ENCODE measurements around the gene GPNMB. TPM values are rescaled to one million over a fixed set of nuclear protein-coding genes. Genes with fewer than 3 reads are reported as not detected.
A peak's percentile ranks its signal among the peaks of the same experiment; 100 is the strongest.

The GPNMB gene
- polyA plus RNA-seq, 4 donors, result 1.6 to 27.0 (median 7.1) TPM

DNA sequence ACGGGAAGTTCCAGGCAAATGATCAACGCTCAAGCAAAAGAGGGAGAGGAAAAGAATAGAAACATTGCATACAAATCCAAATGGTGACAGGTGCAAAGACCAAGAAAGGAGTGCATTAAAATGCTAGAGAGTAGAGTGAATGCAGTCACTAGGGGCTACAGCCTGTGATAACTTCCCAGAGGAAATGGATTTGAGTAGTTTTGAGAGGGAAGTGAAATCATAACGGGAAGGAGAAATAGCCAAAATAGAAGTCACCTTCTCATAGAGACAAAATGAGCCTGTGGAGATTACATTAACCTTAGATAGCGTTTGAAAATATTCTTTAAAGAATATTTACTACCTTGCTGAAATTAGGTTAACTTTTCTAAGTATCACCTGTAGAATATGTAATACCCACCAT lies 38.3 kb upstream of the GPNMB start:
- WGBS, 3 donors, result 68 to 79% (median 77%) methylated on average over 4 of the region's 4 CpGs
- no peak overlapping the region for H3K27ac ChIP-seq (ENCODE audit: low read depth in 1 of 3, low read length in 2 of 3)
- H3K4me1 ChIP-seq (ENCODE audit: control insufficient read depth in 3 of 3, insufficient read depth in 2 of 3, low read depth in 1 of 3, low read length in 2 of 3), result peaks cover 0 to 2% (median 0%) of the 10 kb centered on the region in 3 donors
- no peaks in the 10 kb centered on the region for H3K27me3 ChIP-seq (ENCODE audit: control insufficient read depth in 3 of 3, insufficient read depth in 3 of 3, low read length in 3 of 3)
- no peaks in the 10 kb centered on the region for H3K36me3 ChIP-seq (ENCODE audit: control insufficient read depth in 3 of 3, insufficient read depth in 2 of 3, low read depth in 1 of 3, low read length in 3 of 3)
- H3K4me3 ChIP-seq (ENCODE audit: low read depth in 1 of 3, low read length in 3 of 3), result no peak overlapping the region
- no peaks in the 10 kb centered on the region for H3K9me3 ChIP-seq (ENCODE audit: control insufficient read depth in 2 of 2, insufficient read depth in 1 of 2, low read depth in 1 of 2, low read length in 1 of 2)
- no peak for DNase-seq
- no peak for FAIRE-seq

DNA sequence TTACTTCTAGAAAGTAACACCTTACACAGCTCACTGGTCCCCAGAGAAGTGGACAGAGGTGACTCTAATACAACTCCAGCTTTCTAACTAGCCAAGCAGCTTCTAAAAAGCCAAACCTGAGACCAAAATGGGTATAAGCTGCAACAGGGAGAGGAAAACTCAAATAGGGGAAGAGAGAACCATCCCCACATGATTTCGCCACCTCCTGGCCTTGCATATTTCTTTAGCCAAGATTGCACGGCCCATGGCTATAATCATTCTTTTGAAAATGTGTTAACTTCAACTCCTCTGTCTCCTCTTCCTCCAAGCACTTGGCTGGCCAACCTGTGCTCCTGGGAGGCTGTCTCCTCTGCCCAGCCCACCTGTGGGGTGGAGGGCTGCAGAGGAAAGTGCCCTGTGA lies 36.1 kb upstream of the GPNMB start:
- FAIRE-seq (no peak), DNase-seq (no peak)
- Histone ChIP-seq H3K9me3 (ENCODE audit: control insufficient read depth in 2 of 2, insufficient read depth in 1 of 2, low read depth in 1 of 2, low read length in 1 of 2) (no peaks in the 10 kb centered on the region), H3K27me3 (ENCODE audit: control insufficient read depth in 3 of 3, insufficient read depth in 3 of 3, low read length in 3 of 3) (no peaks in the 10 kb centered on the region), H3K4me1 (ENCODE audit: control insufficient read depth in 3 of 3, insufficient read depth in 2 of 3, low read depth in 1 of 3, low read length in 2 of 3) (peaks cover 0 to 2% (median 0%) of the 10 kb centered on the region in 3 donors), H3K36me3 (ENCODE audit: control insufficient read depth in 3 of 3, insufficient read depth in 2 of 3, low read depth in 1 of 3, low read length in 3 of 3) (no peaks in the 10 kb centered on the region), H3K27ac (ENCODE audit: low read depth in 1 of 3, low read length in 2 of 3) (no peak overlapping the region), H3K4me3 (ENCODE audit: low read depth in 1 of 3, low read length in 3 of 3) (no peak overlapping the region)
- WGBS, 3 donors, result 58 to 86% (median 85%) methylated on average over 2 of the region's 2 CpGs

DNA sequence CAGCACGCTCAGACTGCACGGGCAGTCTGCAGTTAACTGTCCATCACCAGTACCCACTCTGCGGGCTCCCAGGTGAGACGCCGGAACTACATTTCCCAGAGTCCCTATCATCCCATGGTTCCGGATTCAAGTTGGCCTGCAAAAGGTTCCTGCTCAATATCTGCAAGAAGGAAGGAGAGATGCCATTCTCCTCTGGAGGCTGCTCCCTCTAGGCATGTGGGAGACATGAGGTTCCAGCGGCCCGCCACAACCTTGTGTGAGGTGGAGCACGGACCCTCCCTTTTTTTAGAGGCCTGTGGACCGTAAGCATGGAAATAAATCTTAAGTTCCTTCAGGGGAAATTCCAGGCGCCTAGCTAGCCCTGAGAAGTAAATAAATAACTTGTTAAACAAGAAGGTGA lies 35.0 kb upstream of the GPNMB start:
- no peaks in the 10 kb centered on the region for H3K27me3 ChIP-seq (ENCODE audit: control insufficient read depth in 3 of 3, insufficient read depth in 3 of 3, low read length in 3 of 3)
- FAIRE-seq (no peak), DNase-seq (peak in 1 of 2 donors; percentile 32)
- H3K27ac ChIP-seq (ENCODE audit: low read depth in 1 of 3, low read length in 2 of 3), result no peak overlapping the region
- no peaks in the 10 kb centered on the region for H3K4me1 ChIP-seq (ENCODE audit: control insufficient read depth in 3 of 3, insufficient read depth in 2 of 3, low read depth in 1 of 3, low read length in 2 of 3)
- H3K4me3 ChIP-seq (ENCODE audit: low read depth in 1 of 3, low read length in 3 of 3), result no peak overlapping the region
- 63 to 71% (median 68%) methylated on average over 11 of the region's 11 CpGs for WGBS, 3 donors
- no peaks in the 10 kb centered on the region for H3K36me3 ChIP-seq (ENCODE audit: control insufficient read depth in 3 of 3, insufficient read depth in 2 of 3, low read depth in 1 of 3, low read length in 3 of 3)
- H3K9me3 ChIP-seq (ENCODE audit: control insufficient read depth in 2 of 2, insufficient read depth in 1 of 2, low read depth in 1 of 2, low read length in 1 of 2), result no peaks in the 10 kb centered on the region

DNA sequence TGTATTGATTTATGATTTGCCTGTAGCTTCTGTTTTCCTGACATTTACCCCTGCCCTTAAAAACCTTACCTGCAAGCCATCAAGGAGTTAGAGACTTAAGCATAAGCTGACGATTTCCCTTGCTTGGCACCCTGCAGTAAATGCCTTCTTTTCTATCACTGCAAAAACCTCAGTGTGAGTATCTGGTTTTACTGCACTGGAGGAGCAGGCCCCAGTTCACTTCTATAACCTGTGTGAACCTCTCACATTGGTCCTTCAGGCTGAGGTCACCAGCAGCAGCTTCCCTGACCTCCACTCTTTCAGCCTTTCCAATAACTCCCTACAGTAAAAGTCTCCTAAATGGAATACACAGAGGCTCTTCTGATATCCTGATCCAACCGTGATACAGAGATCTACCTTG lies 34.2 kb upstream of the GPNMB start:
- H3K4me3 ChIP-seq (ENCODE audit: low read depth in 1 of 3, low read length in 3 of 3), result no peak overlapping the region
- 83 to 98% (median 92%) methylated on average over 2 of the region's 2 CpGs for WGBS, 3 donors

DNA sequence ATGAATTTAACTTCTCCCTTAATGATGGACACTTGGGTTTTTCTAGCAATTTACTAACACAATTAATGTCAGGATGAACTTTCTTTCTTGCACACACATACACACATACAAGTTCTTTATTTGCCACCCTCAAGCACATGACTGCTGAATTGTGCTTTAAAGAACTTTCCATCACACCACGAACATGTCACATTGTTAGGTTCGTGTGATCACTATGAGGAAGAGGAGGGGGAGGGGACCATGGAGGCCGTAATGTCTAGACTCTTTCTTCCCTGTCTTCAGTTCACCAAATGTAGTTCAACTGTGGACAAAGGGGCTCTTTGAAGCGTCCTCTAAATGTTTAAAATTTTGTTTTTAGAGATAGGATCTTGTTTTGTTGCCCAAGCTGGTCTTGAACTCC lies 33.7 kb upstream of the GPNMB start:
- no peaks in the 10 kb centered on the region for H3K4me1 ChIP-seq (ENCODE audit: control insufficient read depth in 3 of 3, insufficient read depth in 2 of 3, low read depth in 1 of 3, low read length in 2 of 3)
- no peak overlapping the region for H3K4me3 ChIP-seq (ENCODE audit: low read depth in 1 of 3, low read length in 3 of 3)
- H3K27ac ChIP-seq (ENCODE audit: low read depth in 1 of 3, low read length in 2 of 3), result no peak overlapping the region
- H3K36me3 ChIP-seq (ENCODE audit: control insufficient read depth in 3 of 3, insufficient read depth in 2 of 3, low read depth in 1 of 3, low read length in 3 of 3), result no peaks in the 10 kb centered on the region
- no peaks in the 10 kb centered on the region for H3K9me3 ChIP-seq (ENCODE audit: control insufficient read depth in 2 of 2, insufficient read depth in 1 of 2, low read depth in 1 of 2, low read length in 1 of 2)
- no peak for DNase-seq
- 75 to 89% (median 77%) methylated on average over 4 of the region's 4 CpGs for WGBS, 3 donors
- no peak for FAIRE-seq
- no peaks in the 10 kb centered on the region for H3K27me3 ChIP-seq (ENCODE audit: control insufficient read depth in 3 of 3, insufficient read depth in 3 of 3, low read length in 3 of 3)

More for the DNA sequence above, 34.2 kb upstream of the GPNMB start:
- no peak overlapping the region for H3K27ac ChIP-seq (ENCODE audit: low read depth in 1 of 3, low read length in 2 of 3)
- FAIRE-seq (no peak), DNase-seq (no peak)
- no peaks in the 10 kb centered on the region for H3K4me1 ChIP-seq (ENCODE audit: control insufficient read depth in 3 of 3, insufficient read depth in 2 of 3, low read depth in 1 of 3, low read length in 2 of 3)
- H3K9me3 ChIP-seq (ENCODE audit: control insufficient read depth in 2 of 2, insufficient read depth in 1 of 2, low read depth in 1 of 2, low read length in 1 of 2), result no peaks in the 10 kb centered on the region
- H3K27me3 ChIP-seq (ENCODE audit: control insufficient read depth in 3 of 3, insufficient read depth in 3 of 3, low read length in 3 of 3), result no peaks in the 10 kb centered on the region
- H3K36me3 ChIP-seq (ENCODE audit: control insufficient read depth in 3 of 3, insufficient read depth in 2 of 3, low read depth in 1 of 3, low read length in 3 of 3), result no peaks in the 10 kb centered on the region

DNA sequence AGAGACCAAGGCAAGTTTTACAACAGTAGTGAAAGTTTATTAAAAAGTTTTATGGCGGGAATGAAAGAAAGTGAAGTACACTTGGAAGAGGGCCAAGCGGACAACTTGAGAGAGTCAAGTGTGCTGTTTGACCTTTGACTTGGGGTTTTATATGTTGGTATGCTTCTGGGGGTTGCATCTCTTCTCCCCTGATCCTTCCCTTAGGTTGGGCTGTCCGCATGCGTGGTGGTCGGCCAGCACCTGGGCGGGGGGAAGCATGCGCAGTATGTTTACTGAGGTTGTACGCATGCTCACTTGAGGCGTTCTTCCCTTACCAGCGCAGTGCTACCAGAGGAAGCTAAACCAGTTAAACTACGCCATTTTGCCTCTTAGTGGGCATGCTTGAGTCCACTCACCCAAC lies 32.8 kb upstream of the GPNMB start:
- no peak overlapping the region for H3K4me3 ChIP-seq (ENCODE audit: low read depth in 1 of 3, low read length in 3 of 3)
- H3K27ac ChIP-seq (ENCODE audit: low read depth in 1 of 3, low read length in 2 of 3), result no peak overlapping the region
- FAIRE-seq (no peak), DNase-seq (peak in 1 of 2 donors; percentile 18)
- no peaks in the 10 kb centered on the region for H3K36me3 ChIP-seq (ENCODE audit: control insufficient read depth in 3 of 3, insufficient read depth in 2 of 3, low read depth in 1 of 3, low read length in 3 of 3)
- 79 to 87% (median 87%) methylated on average over 11 of the region's 11 CpGs for WGBS, 3 donors
- H3K9me3 ChIP-seq (ENCODE audit: control insufficient read depth in 2 of 2, insufficient read depth in 1 of 2, low read depth in 1 of 2, low read length in 1 of 2), result no peaks in the 10 kb centered on the region
- H3K27me3 ChIP-seq (ENCODE audit: control insufficient read depth in 3 of 3, insufficient read depth in 3 of 3, low read length in 3 of 3), result no peaks in the 10 kb centered on the region
- no peaks in the 10 kb centered on the region for H3K4me1 ChIP-seq (ENCODE audit: control insufficient read depth in 3 of 3, insufficient read depth in 2 of 3, low read depth in 1 of 3, low read length in 2 of 3)

DNA sequence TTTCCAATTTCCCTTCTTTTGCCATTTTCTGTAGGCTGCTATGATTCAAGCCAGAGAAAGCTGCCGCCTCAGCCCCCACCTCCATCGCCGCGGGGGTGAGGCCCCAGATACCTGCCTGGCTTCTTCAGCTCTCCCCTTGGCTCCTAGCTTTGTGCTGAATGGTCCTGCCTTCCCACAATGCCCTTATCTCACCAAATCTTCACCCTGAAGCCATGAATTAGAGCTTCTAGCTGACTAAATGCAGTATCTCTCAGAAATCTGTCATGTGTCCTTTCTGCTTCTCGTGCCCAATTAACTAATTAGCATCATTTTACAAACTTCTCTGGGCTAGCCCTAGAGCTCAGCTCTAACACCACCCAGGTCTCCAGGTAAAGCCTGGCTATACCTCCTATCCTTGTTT lies 32.2 kb upstream of the GPNMB start:
- Histone ChIP-seq H3K36me3 (ENCODE audit: control insufficient read depth in 3 of 3, insufficient read depth in 2 of 3, low read depth in 1 of 3, low read length in 3 of 3) (no peaks in the 10 kb centered on the region), H3K27me3 (ENCODE audit: control insufficient read depth in 3 of 3, insufficient read depth in 3 of 3, low read length in 3 of 3) (no peaks in the 10 kb centered on the region), H3K4me3 (ENCODE audit: low read depth in 1 of 3, low read length in 3 of 3) (no peak overlapping the region), H3K9me3 (ENCODE audit: control insufficient read depth in 2 of 2, insufficient read depth in 1 of 2, low read depth in 1 of 2, low read length in 1 of 2) (no peaks in the 10 kb centered on the region), H3K27ac (ENCODE audit: low read depth in 1 of 3, low read length in 2 of 3) (no peak overlapping the region), H3K4me1 (ENCODE audit: control insufficient read depth in 3 of 3, insufficient read depth in 2 of 3, low read depth in 1 of 3, low read length in 2 of 3) (no peaks in the 10 kb centered on the region)
- DNase-seq (no peak), FAIRE-seq (no peak)
- 91 to 94% (median 94%) methylated on average over 5 of the region's 5 CpGs for WGBS, 3 donors

DNA sequence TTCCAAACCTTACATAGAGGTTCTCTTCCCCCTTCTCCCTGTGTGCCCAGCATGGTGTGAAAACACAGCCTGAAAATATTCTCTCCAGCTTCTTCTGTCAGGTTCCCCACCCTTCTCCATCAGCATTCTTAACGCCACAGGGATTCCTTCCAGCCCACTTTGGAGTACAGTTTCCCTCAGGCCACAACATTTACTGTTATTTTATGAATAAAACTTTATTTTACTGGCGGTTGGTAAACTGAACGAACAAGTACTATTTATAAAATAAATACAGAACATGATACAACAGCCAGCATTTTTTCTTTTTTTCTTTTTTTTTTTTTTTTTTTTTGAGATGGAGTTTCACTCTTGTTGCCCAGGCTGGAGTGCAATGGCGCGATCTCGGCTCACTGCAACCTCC lies 31.6 kb upstream of the GPNMB start:
- DNase-seq, result no peak
- Histone ChIP-seq H3K36me3 (ENCODE audit: control insufficient read depth in 3 of 3, insufficient read depth in 2 of 3, low read depth in 1 of 3, low read length in 3 of 3) (no peaks in the 10 kb centered on the region), H3K4me3 (ENCODE audit: low read depth in 1 of 3, low read length in 3 of 3) (no peak overlapping the region), H3K27me3 (ENCODE audit: control insufficient read depth in 3 of 3, insufficient read depth in 3 of 3, low read length in 3 of 3) (no peaks in the 10 kb centered on the region), H3K4me1 (ENCODE audit: control insufficient read depth in 3 of 3, insufficient read depth in 2 of 3, low read depth in 1 of 3, low read length in 2 of 3) (no peaks in the 10 kb centered on the region), H3K9me3 (ENCODE audit: control insufficient read depth in 2 of 2, insufficient read depth in 1 of 2, low read depth in 1 of 2, low read length in 1 of 2) (no peaks in the 10 kb centered on the region), H3K27ac (ENCODE audit: low read depth in 1 of 3, low read length in 2 of 3) (no peak overlapping the region)
- FAIRE-seq, result no peak
- WGBS, 3 donors, result 93 to 96% (median 93%) methylated on average over 3 of the region's 6 CpGs

DNA sequence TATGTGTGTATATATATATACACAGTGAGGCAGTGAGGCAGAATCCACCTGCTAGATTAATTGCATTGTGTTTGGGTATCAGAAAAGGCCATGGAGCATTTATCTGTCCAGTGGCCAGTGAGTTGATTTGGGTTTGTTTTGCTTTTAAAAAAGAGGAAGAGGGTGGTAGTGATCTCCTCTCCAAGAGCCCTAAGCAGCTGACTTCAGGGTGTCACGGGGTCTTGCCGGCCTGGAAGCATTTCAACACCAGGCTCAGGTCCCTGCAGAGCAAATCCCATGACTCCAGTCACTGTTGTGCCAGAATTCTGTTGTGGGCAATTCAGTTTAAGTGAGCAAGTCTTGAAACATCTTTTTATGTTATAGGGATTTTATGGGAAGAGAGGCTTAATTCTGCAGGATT lies 30.6 kb upstream of the GPNMB start:
- no peaks in the 10 kb centered on the region for H3K9me3 ChIP-seq (ENCODE audit: control insufficient read depth in 2 of 2, insufficient read depth in 1 of 2, low read depth in 1 of 2, low read length in 1 of 2)
- H3K27ac ChIP-seq (ENCODE audit: low read depth in 1 of 3, low read length in 2 of 3), result no peak overlapping the region
- H3K4me1 ChIP-seq (ENCODE audit: control insufficient read depth in 3 of 3, insufficient read depth in 2 of 3, low read depth in 1 of 3, low read length in 2 of 3), result no peaks in the 10 kb centered on the region
- no peak for DNase-seq
- 64 to 88% (median 66%) methylated on average over 2 of the region's 2 CpGs for WGBS, 3 donors
- peaks cover 0 to 2% (median 0%) of the 10 kb centered on the region in 3 donors for H3K27me3 ChIP-seq (ENCODE audit: control insufficient read depth in 3 of 3, insufficient read depth in 3 of 3, low read length in 3 of 3)
- FAIRE-seq, result no peak
- no peak overlapping the region for H3K4me3 ChIP-seq (ENCODE audit: low read depth in 1 of 3, low read length in 3 of 3)
- H3K36me3 ChIP-seq (ENCODE audit: control insufficient read depth in 3 of 3, insufficient read depth in 2 of 3, low read depth in 1 of 3, low read length in 3 of 3), result no peaks in the 10 kb centered on the region

Measured in small intestine (tissue), 7 donors.